Transverse colon (tissue), 4 donors: Measurements from ENCODE around the gene ZCCHC13.

Source experiments
- CTCF ChIP-seq, 5 experiments: fragments of 200-600 bp in 3 of 5; fragments of 450-650 bp in 2 of 5; sonication (generic) in 3 of 5; IDR thresholded peaks; 1 replicate in 2 of 5; 2 replicates in 3 of 5; pipeline ENCODE4 v1.5.1; 2016 to 2017; ENCODE audit warnings: antibody characterized with exemption in 5 of 5, inconsistent platforms in 3 of 5, mild to moderate bottlenecking in 2 of 5, moderate library complexity in 1 of 5
- EP300 ChIP-seq: sonication (generic); formaldehyde crosslinking; IDR thresholded peaks from one replicate; pipeline ENCODE4 v1.6.1; 2017; ENCODE audit warnings: antibody characterized with exemption, low read depth
- POLR2AphosphoS5 ChIP-seq, 3 donors: sonication (generic); formaldehyde crosslinking; IDR thresholded peaks; one replicate each; pipeline ENCODE4 v1.6.1; 2016; ENCODE audit warnings: antibody characterized with exemption in 3 of 3

- TF ChIP-seq CTCF (IDR thresholded peaks at IDR 0.05) (no peak), EP300 (no peak), POLR2AphosphoS5 (IDR thresholded peaks at IDR 0.05) (no peak)
These were observed 6.2 kb upstream of the ZCCHC13 start for GRCh38 chrX:74297766-74298165.
